CD4-positive, CD25-positive, alpha-beta regulatory T cell (primary cell): ENCODE results near the gene TOP2B. TPM values are rescaled to one million over a fixed set of nuclear protein-coding genes. Genes with fewer than 3 reads are reported as not detected.

Experiments
- ATAC-seq, 2 donors: fragments of 150-1000 bp; cut with Tn5 transposase; one replicate each; pipeline ENCODE4 v1.10.0; 2021; ENCODE audit warnings: low read depth in 2 of 2, moderate number of reproducible peaks in 2 of 2, moderate library complexity in 1 of 2
- DNase-seq, 3 donors: peaks; one replicate each; pipeline versions ENCODE4 v3.0.0 to v3.0.0-alpha.2; 2012 to 2022; ENCODE audit warnings: mixed read lengths in 1 of 3
- H3K27ac ChIP-seq: one replicate; pipeline ENCODE4 v1.7.0; 2013; ENCODE audit warnings: mild to moderate bottlenecking, low read length; ENCODE audit not compliant: insufficient read depth, poor library complexity, severe bottlenecking
- H3K27me3 ChIP-seq: one replicate; pipeline ENCODE4 v1.7.0; 2013; ENCODE audit warnings: low read length; ENCODE audit not compliant: control insufficient read depth, insufficient read depth
- H3K36me3 ChIP-seq: one replicate; pipeline ENCODE4 v1.7.0; 2013; ENCODE audit warnings: mild to moderate bottlenecking, low read length, moderate library complexity; ENCODE audit not compliant: control insufficient read depth, insufficient read depth
- H3K4me1 ChIP-seq: 2 replicates; pipeline ENCODE4 v1.7.0; 2013; ENCODE audit warnings: mild to moderate bottlenecking, low read length; ENCODE audit not compliant: insufficient read depth, control insufficient read depth, poor library complexity, severe bottlenecking
- H3K4me3 ChIP-seq: one replicate; pipeline ENCODE4 v1.7.0; 2013; ENCODE audit warnings: low read depth, mild to moderate bottlenecking, low read length, moderate library complexity
- H3K9me3 ChIP-seq, 2 experiments: 1 replicate in 1 of 2; 2 replicates in 1 of 2; pipeline ENCODE4 v1.7.0; 2013; ENCODE audit warnings: low read length in 2 of 2, mild to moderate bottlenecking in 1 of 2, moderate library complexity in 1 of 2; ENCODE audit not compliant: control insufficient read depth in 2 of 2
- H3K27ac Mint-ChIP-seq, 3 donors: one replicate each; pipeline ENCODE4 v1.8.0; 2020 to 2022; ENCODE audit warnings: mild to moderate bottlenecking in 3 of 3, mixed read lengths in 3 of 3, moderate library complexity in 2 of 3
- H3K27me3 Mint-ChIP-seq: one replicate; pipeline ENCODE4 v1.8.0; 2022; ENCODE audit warnings: mild to moderate bottlenecking, mixed read lengths
- H3K36me3 Mint-ChIP-seq: one replicate; pipeline ENCODE4 v1.8.0; 2020; ENCODE audit warnings: mixed read lengths
- H3K4me1 Mint-ChIP-seq, 4 donors: one replicate each; pipeline ENCODE4 v1.8.0; 2020 to 2022; ENCODE audit warnings: mixed read lengths in 4 of 4, mild to moderate bottlenecking in 1 of 4
- H3K4me3 Mint-ChIP-seq, 4 donors: one replicate each; pipeline ENCODE4 v1.8.0; 2020 to 2022; ENCODE audit warnings: mild to moderate bottlenecking in 4 of 4, mixed read lengths in 4 of 4, moderate library complexity in 3 of 4
- H3K9me3 Mint-ChIP-seq, 7 donors: one replicate each; pipeline ENCODE4 v1.8.0; 2020 to 2022; ENCODE audit warnings: mixed read lengths in 7 of 7, mild to moderate bottlenecking in 3 of 7, moderate library complexity in 2 of 7
- polyA plus RNA-seq, 4 donors: library from polyadenylated mRNA; unstranded; fragments of 300-500 nt; fragmentation: Illumina TruSeq; gene quantifications; one replicate each; pipeline ENCODE4 v1.2.3, GENCODE V29; 2021
- total RNA-seq: library from RNA; stranded (reverse); gene quantifications from one replicate; pipeline ENCODE4 v1.2.3, GENCODE V29; 2022

The TOP2B gene
- total and polyA plus RNA-seq, 5 donors from 2014 or later = 52.8 to 107 (median 58.6) TPM

DNA sequence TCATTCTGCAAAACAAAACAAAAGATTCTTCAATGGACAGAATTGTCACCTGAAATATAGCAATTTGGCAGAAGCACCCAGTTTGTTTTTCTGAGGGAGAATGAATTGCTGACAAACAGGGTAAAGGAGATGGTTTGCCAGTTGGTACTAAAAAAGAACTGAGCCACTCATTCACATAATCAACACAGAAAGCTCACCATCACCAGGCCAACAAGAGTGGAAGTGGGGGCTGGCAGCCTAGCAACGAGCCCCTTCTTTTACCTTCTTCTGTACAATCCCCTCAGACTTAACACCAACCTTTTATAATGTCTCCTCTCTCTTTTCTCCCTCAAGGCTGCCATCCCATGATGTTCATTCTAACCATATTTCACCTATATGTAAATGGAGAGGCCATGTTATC is 5.9 kb downstream of the TOP2B start:
- H3K4me3 Mint-ChIP-seq = peak overlapping the region in 3 of 4 donors; percentile 17 to 25 (median 19)

DNA sequence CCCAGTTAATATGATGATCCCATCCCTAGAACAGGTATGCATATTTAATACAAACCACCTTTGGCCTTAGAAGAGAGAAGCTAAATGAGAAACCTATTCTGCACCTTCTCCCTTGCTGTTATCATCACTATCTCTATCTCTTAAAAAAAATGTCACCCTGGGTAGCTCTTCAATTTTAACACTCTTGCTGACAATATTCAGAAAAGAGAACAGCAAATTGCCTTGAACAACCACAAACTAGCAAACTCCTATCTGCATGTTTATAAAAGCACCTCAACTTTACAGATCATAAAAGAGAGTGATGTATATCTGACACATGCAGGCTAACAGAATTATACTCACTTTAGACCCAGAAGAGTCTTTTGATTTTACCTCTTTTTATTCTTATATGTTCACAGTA is 7.4 kb downstream of the TOP2B start:
- ATAC-seq (no peak), DNase-seq (no peak)
- Mint-ChIP-seq H3K9me3 (no peaks in the 10 kb centered on the region), H3K36me3 (peaks cover 14% of the 10 kb centered on the region), H3K4me3 (peak overlapping the region; percentile 11 to 49 (median 44)), H3K4me1 (peaks cover 37 to 87% (median 75%) of the 10 kb centered on the region in 4 donors), H3K27me3 (no peaks in the 10 kb centered on the region), H3K27ac (peak overlapping the region; percentile 22 to 70 (median 29))
- peak overlapping the region; percentile 31 for H3K4me3 ChIP-seq
- no peaks in the 10 kb centered on the region for H3K27me3 ChIP-seq
- H3K9me3 ChIP-seq = no peaks in the 10 kb centered on the region
- H3K4me1 ChIP-seq = peaks cover 74% of the 10 kb centered on the region
- no peak overlapping the region for H3K27ac ChIP-seq
- no peaks in the 10 kb centered on the region for H3K36me3 ChIP-seq

More for the DNA sequence above, 5.9 kb downstream of the TOP2B start:
- H3K4me3 ChIP-seq = no peak overlapping the region
- no peaks in the 10 kb centered on the region for H3K9me3 ChIP-seq
- H3K27ac ChIP-seq = no peak overlapping the region
- peaks cover 32 to 86% (median 72%) of the 10 kb centered on the region in 4 donors for H3K4me1 Mint-ChIP-seq
- peaks cover 75% of the 10 kb centered on the region for H3K4me1 ChIP-seq
- DNase-seq = no peak
- H3K27me3 ChIP-seq = no peaks in the 10 kb centered on the region
- H3K27me3 Mint-ChIP-seq = no peaks in the 10 kb centered on the region
- H3K9me3 Mint-ChIP-seq = no peaks in the 10 kb centered on the region
- H3K36me3 Mint-ChIP-seq = peaks cover 14% of the 10 kb centered on the region
- peak overlapping the region; percentile 2 to 77 (median 30) for H3K27ac Mint-ChIP-seq
- ATAC-seq = no peak
- no peaks in the 10 kb centered on the region for H3K36me3 ChIP-seq

DNA sequence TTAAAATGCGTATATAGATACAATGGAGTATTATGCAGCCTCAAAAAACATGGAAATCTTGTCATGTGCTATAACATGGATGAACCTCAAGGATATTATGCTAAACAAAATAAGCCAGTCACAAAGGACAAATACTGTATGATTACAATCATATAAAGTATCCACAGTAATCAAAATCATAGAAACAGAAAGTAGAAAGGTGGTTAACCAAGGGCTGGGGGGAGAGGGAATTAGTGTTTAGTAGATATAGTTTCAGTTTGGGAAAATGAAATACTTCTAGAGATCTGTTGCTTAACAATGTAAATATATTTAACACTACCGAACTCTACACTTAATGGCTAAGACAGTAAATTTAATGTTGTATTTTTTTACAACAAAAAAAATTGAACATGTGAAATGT is 9.0 kb downstream of the TOP2B start:
- Histone ChIP-seq H3K4me3 (peak overlapping the region; percentile 26), H3K9me3 (peaks cover 0 to 2% of the 10 kb centered on the region in 2 experiments), H3K27ac (no peak overlapping the region), H3K27me3 (no peaks in the 10 kb centered on the region), H3K36me3 (no peaks in the 10 kb centered on the region), H3K4me1 (peaks cover 65% of the 10 kb centered on the region)
- Mint-ChIP-seq H3K36me3 (peaks cover 18% of the 10 kb centered on the region), H3K4me1 (peaks cover 43 to 83% (median 70%) of the 10 kb centered on the region in 4 donors), H3K27ac (no peak overlapping the region), H3K9me3 (peaks cover 0 to 3% (median 0%) of the 10 kb centered on the region in 7 donors), H3K4me3 (peak overlapping the region in 3 of 4 donors; percentile 17 to 55 (median 46)), H3K27me3 (no peaks in the 10 kb centered on the region)
- ATAC-seq = no peak
- no peak for DNase-seq

DNA sequence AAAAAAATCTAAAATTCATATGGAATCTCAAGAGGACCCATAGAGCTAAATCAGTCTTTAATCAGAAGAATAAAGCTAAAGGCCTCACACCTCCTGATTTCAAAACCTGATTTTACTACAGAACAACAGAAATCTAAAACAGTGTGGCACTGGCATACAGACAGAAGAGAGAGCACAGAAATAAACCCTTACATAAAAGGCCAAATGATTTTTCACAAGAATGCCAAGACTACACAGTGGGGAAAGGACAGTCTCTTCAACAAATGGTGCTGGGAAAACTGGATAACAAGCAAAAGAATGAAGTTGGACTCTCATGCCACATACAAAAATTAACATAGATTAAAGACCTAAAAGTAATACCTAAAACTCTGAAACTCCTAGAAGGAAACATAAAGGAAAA is 10.1 kb downstream of the TOP2B start:
- H3K9me3 Mint-ChIP-seq = peaks cover 0 to 8% (median 0%) of the 10 kb centered on the region in 7 donors
- H3K27me3 Mint-ChIP-seq = no peaks in the 10 kb centered on the region
- H3K27me3 ChIP-seq = no peaks in the 10 kb centered on the region
- H3K36me3 ChIP-seq = peaks cover 5% of the 10 kb centered on the region
- peak overlapping the region; percentile 1 to 49 (median 28) for H3K4me3 Mint-ChIP-seq
- peaks cover 21% of the 10 kb centered on the region for H3K36me3 Mint-ChIP-seq
- H3K27ac Mint-ChIP-seq = peak overlapping the region in 2 of 3 donors; percentile 13 to 48
- DNase-seq (no peak), ATAC-seq (no peak)
- no peak overlapping the region for H3K27ac ChIP-seq
- H3K4me1 Mint-ChIP-seq = peaks cover 37 to 72% (median 64%) of the 10 kb centered on the region in 4 donors
- peaks cover 58% of the 10 kb centered on the region for H3K4me1 ChIP-seq
- H3K9me3 ChIP-seq = peaks cover 5 to 12% of the 10 kb centered on the region in 2 experiments
- H3K4me3 ChIP-seq = peak overlapping the region; percentile 26

DNA sequence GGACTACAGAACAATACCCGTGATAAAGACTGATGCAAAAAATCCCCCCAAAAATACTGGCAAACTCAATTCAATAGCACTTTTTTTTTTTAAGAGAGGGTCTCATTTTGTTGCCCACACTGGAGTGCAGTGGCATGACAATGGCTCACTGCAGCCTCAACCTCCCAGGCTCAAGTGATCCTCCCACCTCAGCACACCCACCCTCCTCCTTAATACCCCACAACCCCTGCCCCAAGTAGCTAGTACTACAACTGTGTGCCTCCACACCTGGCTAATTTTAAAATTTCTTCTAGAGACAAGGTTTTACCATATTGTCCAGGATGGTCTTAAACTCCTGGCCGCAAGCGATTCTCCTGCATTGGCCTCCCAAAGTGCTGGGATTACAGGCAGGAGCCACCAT is 11.4 kb downstream of the TOP2B start:
- H3K27me3 Mint-ChIP-seq = no peaks in the 10 kb centered on the region
- peaks cover 0 to 17% (median 6%) of the 10 kb centered on the region in 7 donors for H3K9me3 Mint-ChIP-seq
- H3K36me3 Mint-ChIP-seq = peaks cover 25% of the 10 kb centered on the region
- H3K27me3 ChIP-seq = no peaks in the 10 kb centered on the region
- peak overlapping the region in 2 of 3 donors; percentile 48 to 59 for H3K27ac Mint-ChIP-seq
- peaks cover 49% of the 10 kb centered on the region for H3K4me1 ChIP-seq
- H3K4me3 ChIP-seq = peak overlapping the region; percentile 24
- peak overlapping the region in 3 of 4 donors; percentile 44 to 64 (median 64) for H3K4me3 Mint-ChIP-seq
- no peak for DNase-seq
- H3K9me3 ChIP-seq = peaks cover 12 to 22% of the 10 kb centered on the region in 2 experiments
- H3K4me1 Mint-ChIP-seq = peaks cover 39 to 68% (median 60%) of the 10 kb centered on the region in 4 donors
- H3K27ac ChIP-seq = no peak overlapping the region
- H3K36me3 ChIP-seq = peaks cover 5% of the 10 kb centered on the region
- ATAC-seq = no peak

DNA sequence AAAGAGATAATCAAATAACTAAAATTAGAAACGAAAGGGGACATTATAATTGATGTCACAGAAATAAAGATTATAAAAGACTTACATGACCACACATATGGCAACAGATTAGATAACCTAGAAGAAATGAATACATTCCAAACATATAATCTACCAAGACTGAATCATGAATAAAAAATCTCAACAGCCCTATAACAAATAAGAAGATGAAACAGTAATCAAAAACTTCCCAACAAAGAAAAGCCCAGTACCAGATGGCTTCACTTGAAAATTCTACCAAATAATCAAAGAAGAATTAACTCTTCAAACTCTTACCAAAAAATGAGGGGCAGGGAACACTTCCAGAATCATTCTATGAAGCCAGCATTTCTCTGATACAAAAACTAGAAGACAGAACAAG is 11.8 kb downstream of the TOP2B start:
- Mint-ChIP-seq H3K27me3 (no peaks in the 10 kb centered on the region), H3K4me1 (peaks cover 43 to 72% (median 64%) of the 10 kb centered on the region in 4 donors), H3K36me3 (peaks cover 25% of the 10 kb centered on the region), H3K9me3 (peaks cover 0 to 19% (median 10%) of the 10 kb centered on the region in 7 donors), H3K4me3 (peak overlapping the region; percentile 18 to 64 (median 50)), H3K27ac (peak overlapping the region; percentile 12 to 66 (median 48))
- DNase-seq = no peak
- no peak overlapping the region for H3K27ac ChIP-seq
- H3K36me3 ChIP-seq = peaks cover 5% of the 10 kb centered on the region
- no peaks in the 10 kb centered on the region for H3K27me3 ChIP-seq
- peak overlapping the region; percentile 24 for H3K4me3 ChIP-seq
- H3K9me3 ChIP-seq = peaks cover 12 to 22% of the 10 kb centered on the region in 2 experiments
- H3K4me1 ChIP-seq = peaks cover 49% of the 10 kb centered on the region
- ATAC-seq = no peak

DNA sequence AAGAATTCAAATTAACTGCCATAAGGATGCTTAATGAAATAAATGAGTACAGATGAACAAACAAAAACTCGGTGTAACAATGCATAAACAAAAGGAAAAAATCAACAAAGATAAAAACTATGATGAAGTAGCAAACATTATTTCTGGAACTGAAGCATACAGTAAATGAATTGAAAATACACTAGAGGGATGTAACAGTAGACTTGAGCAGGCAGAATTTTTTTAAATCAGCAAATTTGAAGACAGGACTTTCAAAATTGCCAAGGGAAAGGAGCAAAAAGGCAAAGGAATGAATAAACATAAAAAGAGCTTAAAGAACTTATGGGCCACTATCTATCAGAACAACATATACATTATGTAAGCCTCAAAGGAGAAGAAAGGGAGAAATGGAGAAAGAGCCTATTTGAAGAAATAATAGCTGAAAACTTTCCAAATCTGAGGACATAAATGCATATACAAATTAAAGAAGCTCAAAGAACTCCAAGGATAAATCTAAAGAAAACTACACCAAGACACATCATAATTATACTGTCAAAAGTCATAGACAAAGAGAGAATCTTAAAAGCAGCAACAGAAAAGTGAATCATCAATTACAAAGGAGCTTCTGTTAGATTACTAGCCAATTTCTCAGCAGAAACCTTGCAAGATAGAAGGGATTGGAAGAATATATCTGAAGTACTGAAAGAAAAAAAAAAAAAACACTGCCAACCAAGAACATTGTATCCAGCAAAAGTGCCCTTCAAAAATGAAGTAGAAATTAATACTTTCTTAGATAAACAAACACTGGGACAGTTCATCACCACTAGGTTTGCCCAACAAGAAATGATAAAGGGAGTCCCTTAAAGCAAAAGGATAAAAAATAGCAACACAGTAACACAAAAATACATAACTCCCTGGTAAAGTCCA is 15.5 kb downstream of the TOP2B start:
- ATAC-seq = no peak
- Histone ChIP-seq H3K9me3 (peaks cover 12 to 22% of the 10 kb centered on the region in 2 experiments), H3K36me3 (peaks cover 9% of the 10 kb centered on the region), H3K27ac (no peak overlapping the region), H3K4me3 (no peak overlapping the region), H3K4me1 (peaks cover 17% of the 10 kb centered on the region), H3K27me3 (no peaks in the 10 kb centered on the region)
- Mint-ChIP-seq H3K9me3 (peaks cover 0 to 19% (median 10%) of the 10 kb centered on the region in 7 donors), H3K36me3 (peaks cover 17% of the 10 kb centered on the region), H3K4me1 (peaks cover 30 to 56% (median 49%) of the 10 kb centered on the region in 4 donors), H3K4me3 (peak overlapping the region in 1 of 4 donors; percentile 27), H3K27me3 (no peaks in the 10 kb centered on the region), H3K27ac (peak overlapping the region in 1 of 3 donors; percentile 43)
- no peak for DNase-seq
